PC-3 (cell line): ENCODE results near the gene LUC7L2.

Experiments
- CTCF ChIP-seq: fragments of 300-600 bp; sonication (generic); conservative IDR thresholded peaks from 2 replicates; pipeline ENCODE4 v1.5.1; 2017; ENCODE audit warnings: antibody characterized with exemption, low read depth, mild to moderate bottlenecking, low read length
- EZH2 ChIP-seq: fragments of 300-600 bp; sonication (generic); IDR thresholded peaks from one replicate; pipeline ENCODE4 v1.6.1; 2017; ENCODE audit warnings: antibody characterized with exemption, mild to moderate bottlenecking, low read length; ENCODE audit not compliant: unreplicated experiment

GRCh38 chr7:139351027-139351426 lies 8.7 kb upstream of the LUC7L2 start:
- TF ChIP-seq CTCF (no peak), EZH2 (no peak)
